SH-SY5Y (cell line): ENCODE results near the gene EMX1.

ENCODE experiments used
- GATA2 ChIP-seq: IDR thresholded peaks from 2 replicates; pipeline ENCODE4 v1.6.1; 2011; ENCODE audit warnings: mild to moderate bottlenecking, low read depth, low read length
- GATA3 ChIP-seq: IDR thresholded peaks from 2 replicates; pipeline ENCODE4 v1.6.1; 2011; ENCODE audit warnings: low read depth, mild to moderate bottlenecking, low read length, moderate library complexity

The EMX1 gene

DNA sequence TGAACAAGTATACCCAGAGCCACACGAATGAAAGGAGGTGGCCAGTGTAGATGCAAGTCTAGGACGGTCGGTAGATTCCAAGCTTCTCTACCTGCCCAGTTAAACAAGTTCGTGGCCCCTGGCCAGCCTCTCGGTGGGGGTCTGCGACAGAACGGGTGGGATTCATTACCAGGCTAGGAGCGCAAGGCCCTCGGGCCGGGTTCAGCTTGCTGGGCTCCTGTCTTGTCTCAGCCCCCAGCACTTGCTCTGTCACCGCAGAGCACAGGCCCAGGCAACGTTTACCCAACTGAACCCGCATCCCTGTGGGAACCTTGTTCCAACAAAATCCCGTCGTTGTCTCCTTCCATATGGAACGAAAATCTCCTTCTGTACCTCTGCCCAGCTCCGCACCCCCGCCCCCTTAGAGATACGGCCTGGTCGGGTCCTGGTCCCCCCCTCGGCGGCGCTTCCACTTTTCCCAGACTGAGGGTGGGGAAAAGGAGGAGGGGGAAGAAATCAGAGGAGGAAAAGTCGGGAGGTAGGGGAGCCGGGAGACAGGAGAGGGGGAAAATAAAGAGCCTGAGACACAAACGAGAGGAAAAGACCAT lies 1.9 kb upstream of the EMX1 start:
- TF ChIP-seq GATA3 = no peak
- no peak for TF ChIP-seq GATA2

DNA sequence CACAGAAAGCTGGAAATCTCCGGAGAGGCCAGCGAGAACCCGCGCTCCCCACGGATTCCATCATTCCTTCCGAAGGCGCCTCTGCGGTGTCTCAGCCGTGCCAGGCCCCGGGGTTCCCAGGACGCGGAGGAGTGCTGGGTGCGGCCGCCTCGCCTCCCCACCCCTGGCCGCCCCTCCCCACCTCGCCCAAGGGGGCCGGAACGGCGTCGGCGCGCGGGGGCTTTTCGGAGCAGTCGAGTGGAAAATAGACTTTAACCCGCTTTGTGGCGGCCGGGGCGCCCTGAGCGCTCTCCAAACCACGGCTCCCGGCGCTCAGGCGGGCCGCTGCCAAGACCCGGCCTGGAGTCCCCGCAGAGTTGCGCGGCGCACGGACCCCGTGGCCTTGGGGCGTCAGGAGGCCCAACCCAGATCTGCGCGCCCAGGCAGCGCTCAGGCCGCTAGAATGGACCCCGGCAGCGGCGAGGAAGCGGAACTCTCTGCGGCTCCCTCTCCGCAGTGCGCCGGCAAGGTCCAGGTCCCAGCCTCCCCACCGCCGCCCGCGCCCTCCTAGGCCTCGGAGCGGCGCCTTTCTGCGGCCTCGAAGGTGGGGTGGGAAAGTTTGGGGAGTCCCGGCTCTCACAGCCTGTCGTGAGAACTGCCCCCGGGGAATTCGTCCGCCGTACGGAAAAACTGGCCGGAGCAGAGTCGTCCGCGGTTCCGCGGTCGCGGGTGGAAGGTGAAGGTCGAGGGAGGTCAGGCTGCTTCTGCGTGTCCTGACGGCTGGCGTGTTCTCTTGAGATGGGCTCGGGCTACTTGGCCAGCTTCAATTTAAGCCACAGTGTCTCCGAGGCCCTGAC lies 1.2 kb upstream of the EMX1 start:
- TF ChIP-seq GATA3 (no peak), GATA2 (no peak)

DNA sequence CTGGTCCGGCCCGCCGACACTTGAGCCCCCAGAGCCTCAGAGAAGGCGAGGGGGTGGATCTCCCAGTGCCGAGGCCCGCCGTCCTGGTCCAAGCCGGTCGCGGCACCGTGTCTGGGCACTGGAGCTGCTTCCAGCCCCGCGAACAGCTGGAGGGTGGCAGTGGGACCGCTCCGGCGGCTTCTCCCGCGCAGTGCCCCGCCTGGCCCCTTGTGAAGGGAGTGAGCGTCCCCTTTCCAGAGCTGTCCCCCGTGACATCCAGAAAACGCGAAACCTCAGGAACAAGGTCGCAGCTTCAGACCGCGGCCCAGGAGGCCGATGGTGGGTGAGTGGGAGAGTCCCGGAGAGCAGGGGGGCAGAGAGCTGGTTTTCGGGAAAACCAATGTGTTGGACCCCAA lies 579 bp upstream of the EMX1 start:
- TF ChIP-seq GATA3 = no peak
- no peak for TF ChIP-seq GATA2

- TF ChIP-seq GATA3 (no peak), GATA2 (no peak)
Measured at GRCh38 chr2:72917877-72918553, 696 bp downstream of the EMX1 start.

DNA sequence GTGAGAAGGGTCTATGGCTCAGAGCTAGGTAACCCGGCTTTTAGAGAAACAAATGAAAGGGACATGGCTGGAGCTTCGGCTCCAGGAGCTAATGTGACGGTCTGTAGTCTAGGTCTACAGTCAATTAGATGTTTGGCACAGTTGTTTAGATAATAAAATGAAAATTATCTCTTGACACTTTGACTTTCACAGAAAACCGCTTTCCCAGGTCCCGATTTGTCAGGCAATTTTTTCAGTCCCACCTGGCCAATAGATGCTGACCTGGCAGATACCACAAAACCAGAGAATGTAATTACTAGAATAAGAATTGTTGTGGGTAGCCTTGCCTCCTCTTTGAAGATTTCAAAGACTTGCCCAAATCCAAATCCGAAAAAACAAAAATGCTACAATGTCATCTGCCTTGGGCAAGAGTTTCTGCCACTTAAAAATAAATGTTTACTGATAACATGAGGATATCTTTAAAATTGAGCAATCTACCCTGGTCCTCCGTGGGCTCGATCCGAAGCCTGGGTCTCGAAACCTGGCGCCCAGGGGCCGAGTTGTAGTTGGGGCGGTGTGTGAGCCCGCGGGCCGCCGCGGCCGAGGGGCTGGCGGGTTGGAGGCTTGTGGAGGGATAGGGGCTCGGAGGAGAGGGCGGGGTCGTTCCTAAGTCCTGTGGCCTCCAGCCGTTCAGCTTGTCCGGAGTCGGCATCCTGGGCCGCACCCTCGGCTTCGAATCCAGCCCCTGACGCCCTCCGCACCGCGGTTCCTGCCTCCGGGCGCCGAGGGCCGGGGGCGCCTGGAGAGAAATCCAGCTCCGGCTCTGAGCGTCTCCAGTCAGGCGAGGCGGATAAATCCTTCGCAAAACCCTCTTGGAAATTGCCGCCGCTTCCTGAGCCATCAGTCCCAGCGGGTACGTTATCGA lies 2.3 kb downstream of the EMX1 start:
- TF ChIP-seq GATA3 = no peak
- TF ChIP-seq GATA2 = no peak

DNA sequence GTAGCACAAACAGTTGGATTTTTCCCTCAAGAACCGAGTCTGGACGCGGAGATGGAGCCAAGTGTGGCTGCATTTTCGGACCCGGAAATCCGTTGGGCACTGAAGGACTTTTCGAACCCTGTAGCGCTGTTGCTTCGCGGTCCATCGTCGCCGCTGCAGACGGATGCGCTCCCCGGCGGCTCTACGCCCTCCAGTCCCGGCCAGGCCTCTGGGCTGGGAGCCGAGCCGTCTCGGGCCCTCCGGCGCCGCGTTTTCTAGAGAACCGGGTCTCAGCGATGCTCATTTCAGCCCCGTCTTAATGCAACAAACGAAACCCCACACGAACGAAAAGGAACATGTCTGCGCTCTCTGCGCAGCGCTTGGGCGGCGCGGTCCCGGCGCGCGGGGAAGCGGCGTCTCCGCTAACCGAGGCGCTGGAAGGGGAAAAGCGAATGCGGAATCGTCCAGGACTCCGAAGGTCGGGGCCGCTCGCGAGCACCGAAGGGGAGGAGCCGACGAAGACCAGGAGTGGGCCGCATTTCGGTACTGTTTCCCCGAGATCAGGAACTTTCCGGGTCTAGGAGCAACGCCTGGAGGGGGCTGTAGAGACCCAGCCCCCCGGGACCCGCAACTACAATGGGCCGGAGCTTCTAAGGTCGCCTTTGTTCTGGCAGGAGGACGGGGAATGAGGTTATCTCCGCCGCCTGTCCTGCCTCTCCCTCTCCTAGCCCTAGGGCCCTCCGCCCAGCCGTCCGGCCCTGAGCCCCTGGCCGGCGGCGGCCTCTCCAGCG lies 3.2 kb downstream of the EMX1 start:
- no peak for TF ChIP-seq GATA3
- no peak for TF ChIP-seq GATA2

- TF ChIP-seq GATA2 (no peak), GATA3 (no peak)
Measured at GRCh38 chr2:72921088-72921851, 4.0 kb downstream of the EMX1 start.

DNA sequence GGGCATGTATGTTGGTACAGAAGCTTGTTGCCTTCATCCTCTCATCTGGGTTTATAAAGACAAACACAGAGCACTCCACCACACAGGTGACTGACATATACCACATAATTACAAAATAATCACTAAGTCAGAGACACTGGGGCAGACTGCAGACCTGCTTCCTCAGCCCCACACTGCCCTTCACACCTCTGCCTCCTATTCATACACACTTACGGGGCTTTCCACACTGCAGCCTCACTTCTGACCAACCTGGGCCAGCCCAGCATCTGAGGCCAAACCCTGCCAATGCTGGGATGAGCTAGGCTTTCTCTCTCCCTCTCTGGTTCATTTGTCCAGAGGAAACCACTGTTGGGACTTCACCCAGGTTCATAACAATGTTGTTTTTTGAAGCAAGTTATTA lies 4.5 kb downstream of the EMX1 start:
- TF ChIP-seq GATA3 = no peak
- no peak for TF ChIP-seq GATA2

GRCh38 chr2:72923833-72924352 lies 6.6 kb downstream of the EMX1 start:
- TF ChIP-seq GATA2 = no peak
- TF ChIP-seq GATA3 = no peak

GRCh38 chr2:72924353-72925240 lies 7.3 kb downstream of the EMX1 start:
- no peak for TF ChIP-seq GATA2
- no peak for TF ChIP-seq GATA3

DNA sequence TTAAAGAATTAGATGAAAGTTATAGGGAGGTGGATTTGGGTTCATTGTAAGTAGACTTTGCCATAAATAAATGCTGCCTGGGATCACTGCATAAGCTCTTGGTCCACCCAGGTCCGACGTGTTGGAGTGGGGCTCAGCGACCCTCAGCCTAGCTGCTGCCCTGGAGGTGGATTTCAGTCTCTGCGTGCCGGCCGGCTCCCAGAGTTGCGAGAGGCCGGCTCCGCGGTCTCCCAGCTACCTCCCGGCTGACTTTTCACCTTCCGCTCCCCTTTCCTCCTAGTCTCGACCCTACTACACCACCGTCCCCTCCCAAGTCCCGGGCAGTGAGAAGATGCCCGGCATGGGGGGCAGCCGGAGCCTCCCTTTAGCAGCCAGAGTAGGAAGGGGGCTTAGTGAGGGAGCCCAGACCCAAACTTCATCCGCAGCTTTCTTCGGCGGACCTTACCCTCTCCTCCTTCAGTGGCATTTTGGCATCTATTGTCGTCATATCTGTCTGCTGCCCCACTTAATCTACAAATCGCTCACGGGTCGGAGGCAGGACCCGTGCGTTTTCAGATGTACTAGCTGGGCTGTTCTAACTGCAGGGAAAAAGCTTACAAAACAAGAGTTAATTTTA lies 8.1 kb downstream of the EMX1 start:
- TF ChIP-seq GATA3 (no peak), GATA2 (no peak)

GRCh38 chr2:72926368-72926767 lies 9.0 kb downstream of the EMX1 start:
- TF ChIP-seq GATA3 = no peak
- no peak for TF ChIP-seq GATA2
